HepG2 (cell line): Measurements from ENCODE around the gene MAVS. TPM values are rescaled to one million over a fixed set of nuclear protein-coding genes. Genes with fewer than 3 reads are reported as not detected.

ENCODE experiments used
- ATF7 ChIP-seq, 2 experiments: fragments of 450-650 bp in 1 of 2; sonication (generic) in 1 of 2; formaldehyde crosslinking in 1 of 2; IDR thresholded peaks; 2 replicates each; pipeline versions ENCODE4 v1.4.0 to v1.6.1; 2016 to 2020; ENCODE audit warnings: antibody characterized with exemption in 1 of 2, mild to moderate bottlenecking in 1 of 2, missing genetic modification reagents in 1 of 2
- CHCHD3 ChIP-seq: sonication (generic); formaldehyde crosslinking; IDR thresholded peaks from 2 replicates; pipeline ENCODE4 v1.8.0; 2022; ENCODE audit warnings: mild to moderate bottlenecking, missing genetic modification reagents, moderate library complexity
- EED ChIP-seq: sonication (generic); formaldehyde crosslinking; IDR thresholded peaks from 2 replicates; pipeline ENCODE4 v1.5.0; 2020; ENCODE audit warnings: mild to moderate bottlenecking, missing genetic modification reagents
- FOSL2 ChIP-seq: sonication (generic); formaldehyde crosslinking; IDR thresholded peaks from 2 replicates; pipeline ENCODE4 v1.4.0; 2020; ENCODE audit warnings: missing genetic modification reagents
- FOXM1 ChIP-seq: sonication (generic); formaldehyde crosslinking; IDR thresholded peaks from 2 replicates; pipeline ENCODE4 v1.5.0; 2020; ENCODE audit warnings: missing genetic modification reagents
- FOXO1 ChIP-seq: sonication (generic); formaldehyde crosslinking; IDR thresholded peaks from 2 replicates; pipeline ENCODE4 v1.4.0; 2020; ENCODE audit warnings: missing genetic modification reagents
- HMGXB3 ChIP-seq: sonication (generic); formaldehyde crosslinking; IDR thresholded peaks from 2 replicates; pipeline ENCODE4 v1.4.0; 2020; ENCODE audit warnings: missing genetic modification reagents, borderline replicate concordance
- HOXA7 ChIP-seq: sonication (generic); formaldehyde crosslinking; IDR thresholded peaks from 2 replicates; pipeline ENCODE4 v1.8.1; 2022; ENCODE audit warnings: mild to moderate bottlenecking, missing genetic modification reagents, moderate library complexity
- IRX3 ChIP-seq: sonication (generic); formaldehyde crosslinking; IDR thresholded peaks from 2 replicates; pipeline ENCODE4 v1.8.1; 2023; ENCODE audit warnings: mild to moderate bottlenecking, low read depth, missing genetic modification reagents, borderline replicate concordance
- KDM6A ChIP-seq: IDR thresholded peaks from 2 replicates; pipeline ENCODE4 v1.6.1; 2016; ENCODE audit warnings: low read depth
- MYPOP ChIP-seq: sonication (generic); formaldehyde crosslinking; IDR thresholded peaks from 2 replicates; pipeline ENCODE4 v1.8.1; 2023; ENCODE audit warnings: mild to moderate bottlenecking, moderate library complexity, missing genetic modification reagents
- RFXANK ChIP-seq: IDR thresholded peaks from 2 replicates; pipeline ENCODE4 v1.6.1; 2016
- ZBTB49 ChIP-seq: sonication (generic); formaldehyde crosslinking; IDR thresholded peaks from 2 replicates; pipeline ENCODE4 v1.4.0; 2020; ENCODE audit warnings: missing genetic modification reagents, borderline replicate concordance
- ZFP91 ChIP-seq: sonication (generic); formaldehyde crosslinking; IDR thresholded peaks from 2 replicates; pipeline ENCODE4 v1.9.0; 2022; ENCODE audit warnings: missing genetic modification reagents, mild to moderate bottlenecking, borderline replicate concordance
- ZNF354B ChIP-seq: sonication (generic); formaldehyde crosslinking; IDR thresholded peaks from 2 replicates; pipeline ENCODE4 v1.8.0; 2022; ENCODE audit warnings: mild to moderate bottlenecking, missing genetic modification reagents
- ZNF605 ChIP-seq: sonication (generic); formaldehyde crosslinking; IDR thresholded peaks from 2 replicates; pipeline ENCODE4 v1.8.0; 2022; ENCODE audit warnings: mild to moderate bottlenecking, missing genetic modification reagents
- ZNF607 ChIP-seq: sonication (generic); formaldehyde crosslinking; IDR thresholded peaks from 2 replicates; pipeline ENCODE4 v1.5.1; 2020; ENCODE audit warnings: missing genetic modification reagents, mild to moderate bottlenecking, borderline replicate concordance
- ZNF724P ChIP-seq: sonication (generic); formaldehyde crosslinking; IDR thresholded peaks from 2 replicates; pipeline ENCODE4 v1.8.0; 2022; ENCODE audit warnings: missing genetic modification reagents, borderline replicate concordance
- ZNF749 ChIP-seq: sonication (generic); formaldehyde crosslinking; IDR thresholded peaks from 2 replicates; pipeline ENCODE4 v1.8.0; 2022; ENCODE audit warnings: mild to moderate bottlenecking, missing genetic modification reagents, moderate library complexity, borderline replicate concordance
- ZNF776 ChIP-seq: sonication (generic); formaldehyde crosslinking; IDR thresholded peaks from 2 replicates; pipeline ENCODE4 v1.4.0; 2020; ENCODE audit warnings: mild to moderate bottlenecking, missing genetic modification reagents
- polyA plus RNA-seq, 8 experiments: library from polyadenylated mRNA; depleted of rRNA in 3 of 8; stranded (reverse) in 7 of 8; unstranded in 1 of 8; fragments of >200 nt; fragmentation: Illumina TruSeq in 4 of 8; extraction: Trizol in 4 of 8; gene quantifications; 2 replicates each; pipeline versions ENCODE4 v1.2.1 to v1.2.3, GENCODE V29; 2011 to 2016; ENCODE audit warnings: low read depth in 4 of 8, missing spikeins in 1 of 8, mixed read lengths in 1 of 8; ENCODE audit not compliant: insufficient read depth in 1 of 8
- total RNA-seq, 5 experiments: library from RNA; depleted of rRNA; stranded (reverse); fragments of >200 nt; fragmentation: Illumina TruSeq; extraction: Trizol; gene quantifications; 2 replicates each; pipeline ENCODE4 v1.2.3, GENCODE V29; 2016; ENCODE audit warnings: low read depth in 1 of 5

MAVS gene
- total and polyA plus RNA-seq, 2 of the 13 experiments (the other 11 are each of a cell fraction or from before 2014, with no cell fraction given) = 27.3 to 36.6 TPM

- peak; percentile 73 for TF ChIP-seq ZNF354B (CRISPR knock-in tag)
- 0 out of 2 replicates have a peak, but pooled peaks have one; percentile 42 for TF ChIP-seq KDM6A (CRISPR knock-in tag)
- peak; percentile 33; the same call in 1 of the 2 replicates for TF ChIP-seq HOXA7 (CRISPR knock-in tag)
- no peak for TF ChIP-seq FOXM1 (CRISPR knock-in tag)
- no peak for TF ChIP-seq ZNF724P (CRISPR knock-in tag)
- TF ChIP-seq ZBTB49 (CRISPR knock-in tag) = peak; percentile 14; the same call in 1 of the 2 replicates
- peak; percentile 94; the same call in 1 of the 2 replicates for TF ChIP-seq IRX3 (CRISPR knock-in tag)
- TF ChIP-seq CHCHD3 = 0 out of 2 replicates have a peak, but pooled peaks have one; percentile 57
- peak; percentile 85; the same call in 1 of the 2 replicates for TF ChIP-seq RFXANK (CRISPR knock-in tag)
- peak; percentile 19; the same call in 1 of the 2 replicates for TF ChIP-seq HMGXB3 (CRISPR knock-in tag)
- TF ChIP-seq ATF7 (IDR thresholded peaks at IDR 0.05) = no peak
- TF ChIP-seq ATF7 (CRISPR knock-in tag; IDR thresholded peaks at IDR 0.05) = no peak
- TF ChIP-seq MYPOP (CRISPR knock-in tag) = peak; percentile 73; the same call in 1 of the 2 replicates
- peak; percentile 99 for TF ChIP-seq ZNF605
- TF ChIP-seq FOXO1 = no peak
- TF ChIP-seq FOSL2 (CRISPR knock-in tag) = peak; percentile 26; the same call in 1 of the 2 replicates
- TF ChIP-seq EED (CRISPR knock-in tag) = peak; percentile 51; the same call in 1 of the 2 replicates
- TF ChIP-seq ZFP91 (CRISPR knock-in tag) = peak; percentile 95
- peak; percentile 96 for TF ChIP-seq ZNF749 (CRISPR knock-in tag)
- peak; percentile 91 for TF ChIP-seq ZNF776 (CRISPR knock-in tag)
- peak; percentile 93 for TF ChIP-seq ZNF607 (CRISPR knock-in tag)
These were observed at the start of gene MAVS (continued) for GRCh38 chr20:3846740-3847428.
